ENCODE results near the gene CLEC4G. TPM values are rescaled to one million over a fixed set of nuclear protein-coding genes. Genes with fewer than 3 reads are reported as not detected.

Gene CLEC4G
- total and polyA plus RNA-seq, 2 of the 8 experiments (the other 6 are each of a cell fraction or from before 2014, with no cell fraction given): 0.35 to 2.9 TPM

- Histone ChIP-seq H3K14ac (ENCODE audit: insufficient read length) (no peak overlapping the region), H3K79me2 (ENCODE audit: control insufficient read depth in 1 of 2, insufficient read depth in 2 of 2, low read length in 2 of 2) (no peaks in the 10 kb centered on the region), H2BK15ac (ENCODE audit: low read length) (0 out of 2 replicates have a peak overlapping the region, but pooled peaks have one; percentile 29), H2BK120ac (replicated peaks; ENCODE audit: low read depth, low read length) (no peak overlapping the region), H2AK5ac (ENCODE audit: low read depth, low read length) (no peak overlapping the region), H3K56ac (replicated peaks; ENCODE audit: insufficient read length, low read depth, low read length) (no peak overlapping the region), H2AFZ (ENCODE audit: low read length) (no peak overlapping the region), H3K9me3 (ENCODE audit: insufficient read depth in 2 of 2, low read depth in 1 of 2, low read length in 1 of 2) (no peaks in the 10 kb centered on the region), H3K9ac (replicated peaks in 1 of 4; ENCODE audit: extremely low read depth in 1 of 4, low read depth in 3 of 4, low read length in 3 of 4) (no peak overlapping the region), H3K4ac (replicated peaks; ENCODE audit: insufficient read length, low read depth, low read length) (peak overlapping the region; percentile 38), H3K4me1 (replicated peaks in 1 of 4; ENCODE audit: control insufficient read depth in 3 of 4, insufficient read depth in 4 of 4, low read length in 3 of 4) (no peaks in the 10 kb centered on the region; a peak in 1 of 7 replicates), H2BK20ac (ENCODE audit: low read length) (no peak overlapping the region), H4K5ac (ENCODE audit: insufficient read length, low read depth, low read length) (no peak overlapping the region), H3K23me2 (ENCODE audit: low read depth, low read length) (peaks cover 14% of the 10 kb centered on the region), H2BK5ac (ENCODE audit: low read depth, low read length) (no peak overlapping the region), H3K27ac (ENCODE audit: low read depth, low read length) (no peak overlapping the region), H2BK12ac (ENCODE audit: low read depth, low read length) (no peak overlapping the region), H3K79me1 (ENCODE audit: low read depth, low read length) (no peaks in the 10 kb centered on the region), H3K27me3 (replicated peaks in 1 of 4; ENCODE audit: control insufficient read depth in 3 of 4, extremely low read depth in 1 of 4, insufficient read depth in 3 of 4, low read length in 3 of 4) (no peaks in the 10 kb centered on the region; a peak in 2 of 7 replicates), H3K18ac (ENCODE audit: extremely low read depth, low read length) (no peak overlapping the region), H4K20me1 (replicated peaks in 1 of 2; ENCODE audit: control insufficient read depth in 1 of 2, insufficient read depth in 2 of 2, low read length in 2 of 2) (peaks cover 0 to 3% of the 10 kb centered on the region in 2 experiments), H3K4me2 (ENCODE audit: insufficient read depth in 1 of 2, low read depth in 2 of 2, low read length in 2 of 2) (no peak overlapping the region), H3K36me3 (ENCODE audit: control insufficient read depth in 2 of 4, insufficient read depth in 4 of 4, low read length in 3 of 4) (no peaks in the 10 kb centered on the region), H3K23ac (ENCODE audit: insufficient read length) (no peak overlapping the region), H3K4me3 (ENCODE audit: extremely low read depth in 1 of 4, insufficient read depth in 2 of 4, low read depth in 3 of 4, low read length in 4 of 4) (no peak overlapping the region), H4K91ac (replicated peaks; ENCODE audit: insufficient read length, low read length) (no peak overlapping the region), H4K8ac (ENCODE audit: extremely low read depth, insufficient read depth, low read length) (no peak overlapping the region; the same call in 1 of the 2 replicates)
- ChIA-PET POLR2A (ENCODE audit: partially characterized antibody) (no interaction called here), CTCF (ENCODE audit: partially characterized antibody) (interaction anchor here (1.0 to 1.3 kb wide), 2 partner anchors 34 to 170 kb away, joined by 3 read pairs; no protein-coding TSS in a partner anchor)
- 86% methylated on average over 8 of the region's 8 CpGs; no CpG with 5 or more reads in 1 of the 2 experiments for WGBS, 2 experiments (ENCODE audit: extremely low coverage in 1 of 2, insufficient coverage in 1 of 2, insufficient read length in 1 of 2, insufficient replicate concordance in 2 of 2, low coverage in 1 of 2, low lambda C conversion rate in 2 of 2, missing lambda C conversion rate in 1 of 2)
- DNase-seq (ENCODE audit: low read depth in 1 of 2, low spot score in 2 of 2): no peak
- FAIRE-seq: no peak
- TF ChIP-seq BRCA1 (IDR thresholded peaks at IDR 0.05; ENCODE audit: low read depth, low read length) (no peak), EZH2 (IDR thresholded peaks at IDR 0.05; ENCODE audit: low read depth, low read length, severe bottlenecking) (no peak), MAFK (IDR thresholded peaks at IDR 0.05; ENCODE audit: low read depth, low read length) (no peak), SIN3A (conservative IDR thresholded peaks at IDR 0.05 in 1 of 2, IDR thresholded peaks at IDR 0.05 in 1 of 2; ENCODE audit: low read depth in 1 of 2, low read length in 2 of 2) (no peak), SP4 (IDR thresholded peaks at IDR 0.05; ENCODE audit: low read length) (no peak), TAF1 (IDR thresholded peaks at IDR 0.05; ENCODE audit: low read depth, low read length) (no peak), RAD21 (IDR thresholded peaks at IDR 0.05 in 1 of 2, conservative IDR thresholded peaks at IDR 0.05 in 1 of 2; ENCODE audit: low read depth in 2 of 2, low read length in 2 of 2) (no peak), KDM5A (IDR thresholded peaks at IDR 0.05; ENCODE audit: low read length) (no peak), NANOG (IDR thresholded peaks at IDR 0.05; ENCODE audit: insufficient read depth, low read depth, low read length, poor library complexity, severe bottlenecking) (no peak), CBX8 (IDR thresholded peaks at IDR 0.05; ENCODE audit: borderline replicate concordance, low read depth, low read length) (no peak), RXRA (IDR thresholded peaks at IDR 0.05; ENCODE audit: insufficient read depth, low read depth, low read length) (no peak), RFX5 (IDR thresholded peaks at IDR 0.05; ENCODE audit: borderline replicate concordance, low read depth, low read length) (no peak), POU5F1 (IDR thresholded peaks at IDR 0.05; ENCODE audit: low read depth, low read length) (no peak)
These were observed 41.1 kb downstream of the CLEC4G start for GRCh38 chr19:7690779-7691258.

All from H1 (cell line).